Trophoblast cell (in vitro differentiated cells and primary cell): ENCODE data around the gene NR5A2.

ENCODE experiments used
- DNase-seq, 2 donors: peaks; one replicate each; pipeline ENCODE4 v3.0.0-alpha.2; 2016
- H2AFZ ChIP-seq: 2 replicates; pipeline ENCODE4 v1.6.1; 2013; ENCODE audit warnings: low read length, moderate library complexity, mild to moderate bottlenecking; ENCODE audit not compliant: insufficient read depth, poor library complexity
- H2AK5ac ChIP-seq: 2 replicates; pipeline ENCODE4 v1.6.1; 2013; ENCODE audit warnings: mild to moderate bottlenecking, low read length
- H2BK120ac ChIP-seq: 2 replicates; pipeline ENCODE4 v1.6.1; 2013; ENCODE audit warnings: low read length, mild to moderate bottlenecking, moderate library complexity; ENCODE audit not compliant: insufficient read depth, poor library complexity
- H2BK12ac ChIP-seq: 2 replicates; pipeline ENCODE4 v1.6.1; 2013; ENCODE audit warnings: mild to moderate bottlenecking, low read length, moderate library complexity
- H2BK5ac ChIP-seq: 2 replicates; pipeline ENCODE4 v1.6.1; 2013; ENCODE audit warnings: low read length, low read depth, moderate library complexity, mild to moderate bottlenecking; ENCODE audit not compliant: poor library complexity
- H3K14ac ChIP-seq: 2 replicates; pipeline ENCODE4 v1.6.1; 2013; ENCODE audit warnings: mild to moderate bottlenecking, low read length
- H3K18ac ChIP-seq: 2 replicates; pipeline ENCODE4 v1.6.1; 2013; ENCODE audit warnings: mild to moderate bottlenecking, low read length
- H3K23ac ChIP-seq: 2 replicates; pipeline ENCODE4 v1.6.1; 2013; ENCODE audit warnings: low read length
- H3K27ac ChIP-seq: 2 replicates; pipeline ENCODE4 v1.5.1; 2013; ENCODE audit warnings: low read depth, mild to moderate bottlenecking, inconsistent platforms, low read length, moderate library complexity
- H3K27me3 ChIP-seq: 2 replicates; pipeline ENCODE4 v1.6.1; 2013; ENCODE audit warnings: inconsistent platforms, mild to moderate bottlenecking, low read length, moderate library complexity; ENCODE audit not compliant: insufficient read depth
- H3K36me3 ChIP-seq, 2 experiments: 1 replicate in 1 of 2; 2 replicates in 1 of 2; pipeline ENCODE4 v1.6.1; 2013; ENCODE audit warnings: low read length in 2 of 2, mild to moderate bottlenecking in 2 of 2, moderate library complexity in 1 of 2; ENCODE audit not compliant: insufficient read depth in 2 of 2, control insufficient read depth in 1 of 2
- H3K4ac ChIP-seq: 2 replicates; pipeline ENCODE4 v1.6.1; 2013; ENCODE audit warnings: low read depth, mild to moderate bottlenecking, low read length, moderate library complexity
- H3K4me1 ChIP-seq, 2 experiments: 1 replicate in 1 of 2; 2 replicates in 1 of 2; pipeline ENCODE4 v1.6.1; 2013; ENCODE audit warnings: low read length in 2 of 2, mild to moderate bottlenecking in 2 of 2, moderate library complexity in 1 of 2; ENCODE audit not compliant: insufficient read depth in 2 of 2, control insufficient read depth in 1 of 2
- H3K4me2 ChIP-seq: 2 replicates; pipeline ENCODE4 v1.6.1; 2013; ENCODE audit warnings: inconsistent platforms, mild to moderate bottlenecking, low read length, moderate library complexity
- H3K4me3 ChIP-seq: 2 replicates; pipeline ENCODE4 v1.5.1; 2013; ENCODE audit warnings: mild to moderate bottlenecking, low read depth, low read length, inconsistent platforms
- H3K79me1 ChIP-seq: one replicate; pipeline ENCODE4 v1.6.1; 2013; ENCODE audit warnings: low read length
- H3K79me2 ChIP-seq: 2 replicates; pipeline ENCODE4 v1.6.1; 2013; ENCODE audit warnings: low read length, mild to moderate bottlenecking; ENCODE audit not compliant: control insufficient read depth, insufficient read depth, poor library complexity
- H3K9ac ChIP-seq: 2 replicates; pipeline ENCODE4 v1.6.1; 2013; ENCODE audit warnings: mild to moderate bottlenecking, low read length
- H3K9me3 ChIP-seq: 2 replicates; pipeline ENCODE4 v1.6.1; 2013; ENCODE audit warnings: low read depth, mild to moderate bottlenecking, control low read depth, inconsistent platforms, low read length; ENCODE audit not compliant: insufficient read depth
- H4K12ac ChIP-seq: 2 replicates; pipeline ENCODE4 v1.6.1; 2013; ENCODE audit warnings: low read depth, mild to moderate bottlenecking, low read length, moderate library complexity
- H4K8ac ChIP-seq: 2 replicates; pipeline ENCODE4 v1.6.1; 2013; ENCODE audit warnings: low read depth, mild to moderate bottlenecking, low read length, moderate library complexity
- H4K91ac ChIP-seq: one replicate; pipeline ENCODE4 v1.6.1; 2013; ENCODE audit warnings: low read depth, mild to moderate bottlenecking, low read length, moderate library complexity
- WGBS: extraction: QIAGEN DNeasy Blood & Tissue Kit; methylation state at CpG from one replicate; pipeline ENCODE4 v1.1.7; 2013; ENCODE audit warnings: missing lambda C conversion rate; ENCODE audit not compliant: insufficient read length, insufficient coverage; ENCODE audit errors: extremely low coverage; 5-methylcytosine and 5-hydroxymethylcytosine counted together

The NR5A2 gene

DNA sequence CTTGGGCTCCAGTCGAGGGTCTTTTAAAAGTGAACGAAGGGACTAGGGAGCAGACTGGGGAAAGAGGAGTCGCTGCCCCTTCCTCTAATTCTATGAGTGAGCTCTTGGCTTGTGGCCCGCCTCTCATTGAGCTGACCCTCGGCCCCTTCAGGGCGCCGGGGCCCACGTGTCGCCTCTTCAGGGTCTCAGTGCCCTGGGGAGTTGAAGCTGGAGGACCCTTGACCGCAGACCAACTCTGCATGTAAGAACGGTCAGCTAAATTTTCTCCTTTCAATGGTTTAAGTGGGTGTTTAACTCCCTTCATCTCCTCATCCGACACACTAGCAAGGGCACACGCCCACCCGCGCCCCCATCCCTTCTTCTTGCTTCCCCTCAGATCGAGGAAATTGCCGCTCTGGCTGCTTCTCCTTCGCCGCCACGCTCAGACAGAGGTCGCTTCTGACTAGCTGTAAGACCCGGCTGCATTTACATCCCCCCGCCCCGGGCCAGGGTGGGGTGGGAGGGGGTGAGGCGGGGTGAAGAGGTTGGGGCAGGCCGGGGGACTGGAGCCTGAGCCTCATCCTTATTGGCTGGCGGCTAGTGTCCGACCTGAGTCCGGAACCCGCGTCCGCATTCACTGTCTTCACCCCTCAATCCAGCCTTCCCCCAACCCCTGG, 10.9 kb downstream of the NR5A2 start:
- no peak for DNase-seq
- Histone ChIP-seq H3K27ac (no peak overlapping the region), H3K4me2 (peak overlapping the region; percentile 94), H3K14ac (no peak overlapping the region), H3K79me1 (no peaks in the 10 kb centered on the region), H3K36me3 (no peaks in the 10 kb centered on the region), H3K4me1 (peaks cover 2 to 16% of the 10 kb centered on the region in 2 experiments), H3K9ac (no peak overlapping the region), H4K12ac (no peak overlapping the region), H3K9me3 (peaks cover 2% of the 10 kb centered on the region), H2BK5ac (no peak overlapping the region), H2AK5ac (no peak overlapping the region), H3K18ac (no peak overlapping the region), H3K79me2 (no peaks in the 10 kb centered on the region), H3K23ac (no peak overlapping the region), H4K91ac (no peak overlapping the region), H3K27me3 (peaks cover 89% of the 10 kb centered on the region), H3K4me3 (peak overlapping the region; percentile 62), H2BK12ac (no peak overlapping the region), H2BK120ac (no peak overlapping the region), H4K8ac (no peak overlapping the region), H3K4ac (no peak overlapping the region), H2AFZ (no peak overlapping the region)
- WGBS, result no CpG with 5 or more reads among the region's 32 CpGs

DNA sequence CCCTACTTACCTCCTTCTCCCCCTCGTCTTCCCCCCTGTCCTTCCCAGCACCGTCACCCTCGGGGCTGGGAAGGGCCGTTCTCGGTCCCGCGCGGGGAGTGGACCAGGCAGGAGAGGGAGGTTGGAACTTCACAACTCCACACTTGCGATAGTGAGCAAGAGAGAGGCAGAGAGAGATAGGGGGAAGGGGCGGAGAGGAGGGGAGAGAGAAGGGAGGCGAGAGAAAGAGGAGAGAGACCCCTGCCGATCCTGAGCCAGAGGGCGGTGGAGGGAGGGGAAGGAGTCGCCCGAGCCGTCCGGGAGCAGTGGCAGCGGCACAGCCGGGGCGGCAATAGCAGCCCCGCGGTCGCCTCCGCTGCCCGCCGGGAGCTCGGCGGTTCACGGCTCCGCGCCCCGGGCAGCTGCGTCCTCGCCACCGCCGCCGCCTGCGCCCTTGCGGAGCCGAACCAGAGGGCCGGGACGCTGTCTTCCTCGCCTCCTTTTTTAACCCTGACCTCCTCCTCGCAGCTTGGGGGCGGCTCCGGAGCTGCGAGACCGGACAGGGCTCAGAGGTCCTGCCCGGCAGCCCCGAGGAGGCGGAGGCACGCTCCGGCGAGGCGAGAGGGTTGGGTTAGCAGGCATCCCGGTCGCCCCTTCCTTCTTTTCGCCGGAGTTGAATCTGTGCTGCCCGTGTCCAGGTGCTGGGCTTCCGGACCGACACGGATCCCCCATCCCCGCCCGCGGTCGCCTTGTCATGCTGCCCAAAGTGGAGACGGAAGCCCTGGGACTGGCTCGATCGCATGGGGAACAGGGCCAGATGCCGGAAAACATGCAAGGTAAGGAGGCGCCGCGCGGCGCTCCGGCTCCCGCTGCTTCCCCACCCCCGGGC, 11.7 kb downstream of the NR5A2 start:
- Histone ChIP-seq H3K4me3 (peak overlapping the region; percentile 62), H3K79me1 (no peaks in the 10 kb centered on the region), H4K91ac (no peak overlapping the region), H3K27me3 (peaks cover 82% of the 10 kb centered on the region), H3K4me2 (peak overlapping the region; percentile 94), H2BK5ac (no peak overlapping the region), H2BK120ac (no peak overlapping the region), H2AFZ (peak overlapping the region; percentile 58), H3K9ac (no peak overlapping the region), H2BK12ac (no peak overlapping the region), H3K4me1 (peaks cover 2 to 16% of the 10 kb centered on the region in 2 experiments), H3K27ac (no peak overlapping the region), H3K79me2 (no peaks in the 10 kb centered on the region), H4K8ac (no peak overlapping the region), H3K9me3 (peaks cover 2% of the 10 kb centered on the region), H3K36me3 (no peaks in the 10 kb centered on the region), H3K4ac (no peak overlapping the region), H3K23ac (no peak overlapping the region), H4K12ac (no peak overlapping the region), H3K14ac (no peak overlapping the region), H3K18ac (no peak overlapping the region), H2AK5ac (no peak overlapping the region)
- no CpG with 5 or more reads among the region's 79 CpGs for WGBS
- DNase-seq, result peak in 1 of 2 donors; percentile 49

DNA sequence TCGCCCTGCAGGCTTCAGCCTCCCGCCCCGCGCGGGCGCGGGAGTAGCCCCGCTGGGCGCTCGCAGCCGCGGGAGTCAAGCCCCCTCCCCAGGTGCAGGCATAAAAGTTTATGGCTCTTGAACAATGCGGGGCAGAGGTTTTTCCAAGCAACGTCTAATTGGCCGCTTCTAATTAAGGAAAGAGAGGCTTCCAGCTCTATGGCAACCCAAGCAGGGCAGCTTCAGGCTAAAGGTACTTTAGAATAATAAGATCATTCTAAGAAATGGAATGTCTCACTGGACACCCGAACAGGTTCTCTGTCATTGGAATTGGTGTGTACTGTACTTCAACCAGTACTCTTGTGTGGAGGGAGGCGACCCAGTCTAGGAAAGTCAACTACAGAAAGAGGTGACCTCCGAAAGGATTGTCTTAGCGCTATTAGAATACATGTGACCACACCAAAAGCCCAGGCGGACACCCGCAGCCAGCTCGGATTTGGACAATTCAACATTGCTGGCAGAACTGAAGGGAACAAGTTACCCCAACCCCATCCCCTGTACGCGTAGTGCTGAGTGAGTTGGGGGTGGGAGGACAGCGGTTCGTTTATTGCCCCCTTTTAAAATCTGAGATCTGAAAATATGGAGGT, 12.5 kb downstream of the NR5A2 start:
- Histone ChIP-seq H3K23ac (no peak overlapping the region), H3K4me1 (peaks cover 2 to 16% of the 10 kb centered on the region in 2 experiments), H3K9me3 (peaks cover 2% of the 10 kb centered on the region), H3K14ac (no peak overlapping the region), H3K18ac (no peak overlapping the region), H2AK5ac (no peak overlapping the region), H3K4me3 (no peak overlapping the region), H3K4ac (no peak overlapping the region), H2BK5ac (no peak overlapping the region), H3K27me3 (peaks cover 77% of the 10 kb centered on the region), H2BK12ac (no peak overlapping the region), H4K12ac (no peak overlapping the region), H3K27ac (no peak overlapping the region), H3K4me2 (peak overlapping the region; percentile 94), H2BK120ac (no peak overlapping the region), H3K79me1 (no peaks in the 10 kb centered on the region), H3K79me2 (no peaks in the 10 kb centered on the region), H3K36me3 (no peaks in the 10 kb centered on the region), H2AFZ (no peak overlapping the region), H4K91ac (no peak overlapping the region), H4K8ac (no peak overlapping the region), H3K9ac (no peak overlapping the region)
- DNase-seq, result no peak
- no CpG with 5 or more reads among the region's 26 CpGs for WGBS

DNA sequence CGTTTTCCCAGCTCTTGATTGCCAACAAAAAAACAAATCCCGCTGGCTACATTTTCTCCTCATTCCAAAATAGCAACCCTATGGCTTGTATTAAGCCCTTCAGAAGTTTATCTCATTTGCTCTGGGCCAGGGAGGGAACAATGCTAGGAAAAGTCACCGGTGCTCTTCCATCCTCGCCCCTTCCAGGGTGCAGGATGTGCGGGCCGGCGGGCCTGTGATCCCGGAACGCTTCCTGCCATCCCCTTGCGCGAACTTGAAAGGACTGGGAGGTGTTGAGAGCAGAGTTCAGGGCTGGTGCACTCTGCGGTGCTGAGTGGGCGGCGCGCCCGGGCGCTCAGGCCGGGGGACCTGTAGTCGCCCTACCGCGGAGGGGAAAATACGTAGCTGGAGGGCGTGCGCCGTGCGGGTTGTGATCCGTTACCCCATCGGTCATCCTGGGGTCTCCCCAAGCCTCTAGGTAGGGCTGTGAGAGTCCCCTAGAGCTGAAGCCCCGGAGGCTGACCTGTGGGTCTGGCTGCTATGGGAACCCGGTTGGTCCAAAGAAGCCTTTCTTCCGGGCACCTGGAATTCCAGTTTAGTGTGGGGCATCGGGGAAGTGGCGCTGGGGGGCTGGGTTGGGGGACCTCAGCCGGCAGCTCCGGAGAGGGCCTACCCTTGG, 13.1 kb downstream of the NR5A2 start:
- DNase-seq, result no peak
- Histone ChIP-seq H3K23ac (no peak overlapping the region), H2BK5ac (no peak overlapping the region), H3K36me3 (no peaks in the 10 kb centered on the region), H2BK12ac (no peak overlapping the region), H2BK120ac (no peak overlapping the region), H4K8ac (no peak overlapping the region), H3K18ac (no peak overlapping the region), H3K4me1 (peaks cover 2 to 16% of the 10 kb centered on the region in 2 experiments), H4K12ac (no peak overlapping the region), H3K79me2 (no peaks in the 10 kb centered on the region), H3K79me1 (no peaks in the 10 kb centered on the region), H3K14ac (no peak overlapping the region), H3K4me3 (no peak overlapping the region), H3K9me3 (peaks cover 2% of the 10 kb centered on the region), H2AFZ (no peak overlapping the region), H3K4me2 (peak overlapping the region; percentile 42), H4K91ac (no peak overlapping the region), H3K9ac (no peak overlapping the region), H3K4ac (no peak overlapping the region), H2AK5ac (no peak overlapping the region), H3K27me3 (peaks cover 70% of the 10 kb centered on the region), H3K27ac (no peak overlapping the region)
- no CpG with 5 or more reads among the region's 35 CpGs for WGBS
